ENCODE measurements around the gene TOX4. TPM values are rescaled to one million over a fixed set of nuclear protein-coding genes. Genes with fewer than 3 reads are reported as not detected.

The TOX4 gene
- total and polyA plus RNA-seq, 2 of the 8 experiments (the other 6 are each of a cell fraction or from before 2014, with no cell fraction given) = 51.5 to 58.3 TPM

DNA sequence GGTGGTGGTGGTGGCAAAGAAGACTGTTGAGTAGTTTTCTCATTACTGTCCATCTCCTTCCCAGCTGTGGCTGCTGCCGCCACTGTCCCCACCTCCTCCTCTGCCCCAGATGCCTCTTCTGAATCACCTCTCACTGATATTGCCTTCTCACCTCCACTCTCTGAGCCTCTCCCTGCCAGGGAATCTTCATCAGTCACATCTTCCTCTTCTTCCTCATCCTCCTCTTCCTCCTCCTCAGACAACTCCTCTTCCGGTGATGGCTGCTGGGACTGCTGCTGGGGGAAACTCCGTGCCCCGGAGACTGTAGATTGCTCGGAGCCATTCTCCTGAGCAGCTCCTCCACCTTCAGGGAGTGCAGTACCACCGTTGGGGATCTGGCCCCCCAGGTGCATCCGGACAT lies 46.2 kb downstream of the TOX4 start (continued):
- TF ChIP-seq TAF7 (optimal IDR thresholded peaks at IDR 0.05; ENCODE audit: borderline replicate concordance, low read depth, low read length) (no peak), KDM4A (IDR thresholded peaks at IDR 0.05; ENCODE audit: low read depth, low read length, severe bottlenecking) (no peak), SP2 (IDR thresholded peaks at IDR 0.05; ENCODE audit: low read length) (no peak), GABPA (IDR thresholded peaks at IDR 0.05; ENCODE audit: borderline replicate concordance, insufficient read depth, low read length) (no peak), SIN3A (conservative IDR thresholded peaks at IDR 0.05 in 1 of 2, IDR thresholded peaks at IDR 0.05 in 1 of 2; ENCODE audit: low read depth in 1 of 2, low read length in 2 of 2) (no peak), SIRT6 (IDR thresholded peaks at IDR 0.05; ENCODE audit: low read length) (no peak), RNF2 (IDR thresholded peaks at IDR 0.05; ENCODE audit: borderline replicate concordance, low read depth, low read length, missing control alignments, poor library complexity, severe bottlenecking) (no peak)
